ENCODE data around the gene TOMM40L.
A peak's percentile ranks its signal among the peaks of the same experiment; 100 is the strongest.

TOMM40L gene

DNA sequence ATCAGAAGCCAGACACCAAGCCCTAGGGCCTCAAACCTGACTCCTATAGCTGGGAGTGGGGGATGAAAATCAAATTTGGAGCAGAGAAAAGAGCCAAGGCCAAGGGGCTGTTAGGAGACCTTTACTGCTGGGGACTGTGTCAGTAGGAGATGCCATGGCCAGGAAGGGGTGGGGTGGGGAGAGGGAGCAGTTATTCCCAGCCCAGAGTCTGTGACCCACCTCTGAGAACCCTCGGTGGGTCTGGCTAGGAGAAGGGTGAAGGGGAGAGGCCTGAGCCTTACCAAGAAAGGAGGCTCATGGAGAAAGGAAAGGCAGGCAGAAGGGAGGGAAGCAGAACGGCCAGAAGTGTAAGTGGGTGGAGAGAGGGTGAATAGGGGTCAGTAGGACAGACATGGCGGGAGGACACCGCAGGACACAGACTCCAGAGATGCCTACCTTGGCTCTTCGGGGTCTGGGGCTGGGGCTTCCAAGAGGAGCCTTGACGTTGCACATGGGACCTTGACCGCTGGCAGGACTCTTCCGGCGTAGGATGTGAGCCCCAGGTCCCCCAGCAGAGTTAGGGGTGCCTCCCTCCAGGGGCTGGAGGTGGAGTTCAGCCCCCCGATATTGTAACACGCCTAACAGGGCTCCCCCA is 28.2 kb upstream of the TOMM40L start:
- H3K4me1 ChIP-seq (ENCODE audit: insufficient read depth, insufficient read length): peaks cover 40% of the 10 kb centered on the region

DNA sequence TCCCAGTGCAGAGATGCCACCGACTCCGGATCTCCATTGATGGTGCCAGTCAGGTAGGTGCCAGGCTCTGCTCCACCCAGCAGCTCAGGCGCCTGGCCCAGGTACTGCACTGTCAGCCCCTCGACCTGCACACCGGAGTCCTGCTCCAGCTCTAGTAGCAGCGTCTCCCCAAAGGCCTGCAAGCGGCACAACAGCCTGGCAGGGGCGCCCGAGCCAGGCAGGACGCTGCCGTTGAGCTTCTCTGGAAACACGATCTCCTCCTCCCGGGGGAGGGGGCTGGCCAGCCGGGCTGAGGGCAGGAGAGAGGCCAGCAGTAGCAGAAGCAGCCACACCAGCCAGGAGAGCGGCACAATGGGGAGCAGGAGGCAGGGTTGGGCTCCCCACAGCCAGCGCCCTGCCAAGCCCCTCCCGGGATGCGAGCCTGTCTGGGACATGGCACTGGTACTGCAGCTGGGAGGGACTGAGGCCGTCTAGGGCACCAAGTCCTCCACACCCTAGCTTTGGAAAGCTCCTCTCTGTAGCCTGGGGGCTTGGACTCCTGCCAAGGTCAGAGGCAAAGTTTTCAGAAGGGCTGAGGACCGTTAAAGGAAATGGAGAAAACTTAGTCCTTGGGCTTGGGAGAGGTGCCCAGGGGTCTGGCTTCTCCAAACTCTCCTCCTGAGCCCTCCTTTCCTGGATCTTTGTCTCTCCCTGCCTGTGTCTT is 27.5 kb upstream of the TOMM40L start:
- peak overlapping the region; percentile 52 for H3K4me3 ChIP-seq (ENCODE audit: insufficient read length, low read depth)
- H3K27me3 ChIP-seq (ENCODE audit: insufficient read depth, insufficient read length): no peaks in the 10 kb centered on the region
- peak overlapping the region; percentile 86 for H3K9ac ChIP-seq (ENCODE audit: insufficient read length, low read depth)
- TF ChIP-seq YY1 (IDR thresholded peaks at IDR 0.05; ENCODE audit: insufficient read depth, insufficient read length): no peak
- no peak for TF ChIP-seq SUZ12 (IDR thresholded peaks at IDR 0.05; ENCODE audit: extremely low read depth, insufficient read depth, insufficient read length)
- TF ChIP-seq ZNF274 (IDR thresholded peaks at IDR 0.05; ENCODE audit: low read depth, low read length): no peak
- H3K36me3 ChIP-seq (ENCODE audit: insufficient read depth, insufficient read length, low read length): peaks cover 34% of the 10 kb centered on the region
- H3K9me3 ChIP-seq (ENCODE audit: insufficient read depth, low read length): no peaks in the 10 kb centered on the region
- peak; percentile 55 for DNase-seq (ENCODE audit: low read depth, low spot score)
- H3K4me1 ChIP-seq (ENCODE audit: insufficient read depth, insufficient read length): peaks cover 41% of the 10 kb centered on the region

More for the DNA sequence above, 28.2 kb upstream of the TOMM40L start:
- peaks cover 37% of the 10 kb centered on the region for H3K36me3 ChIP-seq (ENCODE audit: insufficient read depth, insufficient read length, low read length)
- no peak for DNase-seq (ENCODE audit: low read depth, low spot score)
- TF ChIP-seq ZNF274 (IDR thresholded peaks at IDR 0.05; ENCODE audit: low read depth, low read length) (no peak), SUZ12 (IDR thresholded peaks at IDR 0.05; ENCODE audit: extremely low read depth, insufficient read depth, insufficient read length) (no peak), YY1 (IDR thresholded peaks at IDR 0.05; ENCODE audit: insufficient read depth, insufficient read length) (no peak)
- no peaks in the 10 kb centered on the region for H3K27me3 ChIP-seq (ENCODE audit: insufficient read depth, insufficient read length)
- no peaks in the 10 kb centered on the region for H3K9me3 ChIP-seq (ENCODE audit: insufficient read depth, low read length)
- H3K9ac ChIP-seq (ENCODE audit: insufficient read length, low read depth): peak overlapping the region; percentile 86
- H3K4me3 ChIP-seq (ENCODE audit: insufficient read length, low read depth): peak overlapping the region; percentile 52

DNA sequence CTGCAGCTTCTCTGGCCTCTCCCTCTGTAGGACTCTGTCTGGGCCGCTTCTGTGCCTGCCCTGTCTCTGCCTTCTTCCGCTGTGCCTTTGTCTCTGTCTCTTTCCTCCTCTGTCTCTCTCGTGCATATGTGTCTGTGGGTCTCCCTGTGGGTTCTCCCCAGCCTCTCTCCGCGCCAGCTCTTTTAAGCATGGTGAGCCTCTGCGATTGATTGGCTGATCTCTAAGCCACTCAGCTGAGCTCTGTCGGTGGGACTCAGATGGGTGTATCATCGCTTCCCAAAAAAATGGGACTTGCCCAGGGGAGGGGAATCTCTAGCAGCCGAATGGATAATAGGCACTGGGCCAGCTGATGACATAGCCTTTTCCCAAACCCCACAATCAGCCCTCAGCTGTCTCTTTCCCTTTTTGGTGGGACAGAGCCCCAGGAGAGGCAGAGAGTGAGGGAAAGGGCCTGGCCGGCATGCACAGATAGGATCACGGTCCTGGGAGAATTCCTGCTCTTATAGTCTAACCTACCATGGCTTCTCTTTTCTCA is 26.9 kb upstream of the TOMM40L start, which contains the start of gene ADAMTS4:
Gene ADAMTS4, minus strand, starts transcription at position 158 of the 535 bp plus-strand sequence. CDS start 427 bp downstream, outside the sequence.
- peak within 1 kb of the TSS; percentile 86 for H3K9ac ChIP-seq (ENCODE audit: insufficient read length, low read depth)
- no peaks in the 10 kb centered on the region for H3K27me3 ChIP-seq (ENCODE audit: insufficient read depth, insufficient read length)
- peak within 1 kb of the TSS; percentile 52 for H3K4me3 ChIP-seq (ENCODE audit: insufficient read length, low read depth)
- H3K4me1 ChIP-seq (ENCODE audit: insufficient read depth, insufficient read length): peaks cover 42% of the 10 kb centered on the region
- TF ChIP-seq ZNF274 (IDR thresholded peaks at IDR 0.05; ENCODE audit: low read depth, low read length): no peak
- no peak for TF ChIP-seq SUZ12 (IDR thresholded peaks at IDR 0.05; ENCODE audit: extremely low read depth, insufficient read depth, insufficient read length)
- TF ChIP-seq YY1 (IDR thresholded peaks at IDR 0.05; ENCODE audit: insufficient read depth, insufficient read length): no peak
- peaks cover 34% of the 10 kb centered on the region for H3K36me3 ChIP-seq (ENCODE audit: insufficient read depth, insufficient read length, low read length)
- no peak for DNase-seq (ENCODE audit: low read depth, low spot score)
- H3K9me3 ChIP-seq (ENCODE audit: insufficient read depth, low read length): no peaks in the 10 kb centered on the region

DNA sequence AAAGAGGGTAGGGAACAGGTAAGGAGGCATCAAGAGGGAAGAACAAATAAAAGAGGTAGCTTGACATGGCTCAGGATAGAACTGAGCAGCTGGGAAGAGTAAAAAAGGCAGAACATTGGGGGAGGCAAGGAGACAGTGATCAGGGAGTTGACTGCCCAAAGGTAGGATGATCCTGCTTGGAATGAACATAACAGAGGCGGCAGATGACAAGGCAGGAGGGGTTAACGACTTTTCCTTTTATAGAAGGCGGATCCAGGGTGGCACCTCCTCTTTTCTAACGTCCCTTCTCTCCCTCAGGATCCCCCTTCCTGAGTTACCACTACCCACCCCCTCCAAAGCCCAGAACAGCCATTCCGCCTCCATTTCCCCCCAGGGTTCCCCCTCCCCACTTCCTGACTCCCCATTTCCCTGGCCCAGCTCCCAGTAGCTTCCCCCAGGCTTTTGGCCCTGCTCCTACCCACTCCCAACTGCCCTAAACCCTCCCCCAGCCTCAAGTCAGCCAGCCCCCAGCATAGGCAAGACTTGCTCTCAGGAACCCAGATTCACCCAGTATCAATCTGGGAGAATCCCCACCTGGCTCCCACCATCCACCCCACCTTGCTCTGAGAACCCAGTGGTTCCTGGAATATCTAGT is 26.2 kb upstream of the TOMM40L start:
- Histone ChIP-seq H3K9ac (ENCODE audit: insufficient read length, low read depth) (peak overlapping the region; percentile 86), H3K36me3 (ENCODE audit: insufficient read depth, insufficient read length, low read length) (peaks cover 35% of the 10 kb centered on the region), H3K4me3 (ENCODE audit: insufficient read length, low read depth) (peak overlapping the region; percentile 12), H3K4me1 (ENCODE audit: insufficient read depth, insufficient read length) (peaks cover 42% of the 10 kb centered on the region), H3K9me3 (ENCODE audit: insufficient read depth, low read length) (no peaks in the 10 kb centered on the region), H3K27me3 (ENCODE audit: insufficient read depth, insufficient read length) (no peaks in the 10 kb centered on the region)
- TF ChIP-seq ZNF274 (IDR thresholded peaks at IDR 0.05; ENCODE audit: low read depth, low read length) (no peak), YY1 (IDR thresholded peaks at IDR 0.05; ENCODE audit: insufficient read depth, insufficient read length) (no peak), SUZ12 (IDR thresholded peaks at IDR 0.05; ENCODE audit: extremely low read depth, insufficient read depth, insufficient read length) (no peak)
- no peak for DNase-seq (ENCODE audit: low read depth, low spot score)

DNA sequence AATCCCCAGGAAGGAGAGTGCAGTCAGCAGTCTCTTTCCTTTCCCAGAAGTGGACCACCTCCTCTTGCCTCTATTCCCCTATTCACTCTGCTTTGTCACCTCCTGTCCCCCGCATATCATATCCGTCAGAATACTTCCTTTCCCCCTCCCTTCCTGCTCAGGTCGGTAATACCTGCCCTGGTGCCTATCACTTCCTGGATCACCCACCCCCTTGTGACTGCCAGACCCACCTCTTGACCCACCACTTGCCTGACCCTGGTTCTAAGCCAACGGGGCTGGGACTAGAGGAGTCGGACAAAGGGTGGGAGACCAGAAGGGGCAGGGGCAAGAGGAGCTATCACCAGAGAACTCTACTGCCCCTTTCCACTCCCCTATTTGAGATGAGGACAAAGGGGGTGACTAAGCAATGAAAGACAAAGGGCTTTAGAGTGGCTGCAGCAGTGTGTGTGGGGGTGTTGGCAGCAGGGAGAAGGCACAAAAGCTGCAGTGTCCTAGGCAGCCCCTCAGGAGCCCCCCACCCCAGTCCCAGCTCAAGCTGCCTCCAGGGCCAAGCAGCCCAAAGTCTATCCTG is 25.4 kb upstream of the TOMM40L start:
- H3K9ac ChIP-seq (ENCODE audit: insufficient read length, low read depth): peak overlapping the region; percentile 96
- H3K4me1 ChIP-seq (ENCODE audit: insufficient read depth, insufficient read length): peaks cover 42% of the 10 kb centered on the region
- TF ChIP-seq YY1 (IDR thresholded peaks at IDR 0.05; ENCODE audit: insufficient read depth, insufficient read length) (no peak), SUZ12 (IDR thresholded peaks at IDR 0.05; ENCODE audit: extremely low read depth, insufficient read depth, insufficient read length) (no peak), ZNF274 (IDR thresholded peaks at IDR 0.05; ENCODE audit: low read depth, low read length) (no peak)

DNA sequence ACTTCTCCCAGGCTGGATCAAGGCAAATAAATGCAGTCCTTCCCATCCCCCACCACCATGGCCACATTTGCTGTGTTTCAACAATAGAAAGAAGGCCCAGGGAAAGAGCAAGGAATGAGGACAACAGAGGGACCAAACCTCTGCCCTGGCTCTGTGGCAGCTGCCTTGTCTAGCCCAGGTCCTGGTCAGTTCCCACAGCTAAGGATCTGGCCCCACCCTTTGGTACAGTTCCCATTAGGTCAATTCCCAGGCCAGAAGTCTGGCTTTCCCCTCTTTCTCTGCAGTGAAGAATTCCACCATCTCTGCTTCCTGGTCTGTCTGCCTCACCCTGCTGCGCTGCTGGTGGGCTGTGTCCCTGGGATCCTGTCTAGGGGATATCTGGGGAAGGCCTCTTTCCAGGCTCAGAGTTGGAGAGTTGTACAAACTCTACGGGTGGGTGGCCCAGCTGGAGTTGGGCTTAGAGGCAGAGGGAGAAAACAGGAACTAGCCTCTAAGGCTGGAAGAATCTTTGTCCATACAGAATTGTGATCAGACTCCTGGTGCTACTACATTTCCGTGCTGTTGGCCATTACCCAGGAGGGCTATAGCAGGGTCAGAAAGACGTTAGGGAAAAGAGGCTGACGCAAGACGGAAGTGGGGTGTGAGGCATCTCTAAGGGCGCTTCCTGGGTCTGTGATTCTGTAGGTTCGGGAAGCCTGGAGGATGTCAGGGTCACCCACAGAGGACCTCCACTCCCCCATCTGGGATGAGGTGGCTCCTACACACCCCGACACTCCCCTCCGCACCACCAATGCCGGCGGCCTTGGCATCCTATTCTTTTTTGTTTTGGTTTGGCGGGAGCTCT is 24.6 kb upstream of the TOMM40L start:
- Histone ChIP-seq H3K9ac (ENCODE audit: insufficient read length, low read depth) (peak overlapping the region; percentile 96), H3K27me3 (ENCODE audit: insufficient read depth, insufficient read length) (no peaks in the 10 kb centered on the region), H3K4me1 (ENCODE audit: insufficient read depth, insufficient read length) (peaks cover 42% of the 10 kb centered on the region), H3K9me3 (ENCODE audit: insufficient read depth, low read length) (no peaks in the 10 kb centered on the region), H3K36me3 (ENCODE audit: insufficient read depth, insufficient read length, low read length) (peaks cover 35% of the 10 kb centered on the region), H3K4me3 (ENCODE audit: insufficient read length, low read depth) (peak overlapping the region; percentile 83)
- DNase-seq (ENCODE audit: low read depth, low spot score): no peak
- TF ChIP-seq ZNF274 (IDR thresholded peaks at IDR 0.05; ENCODE audit: low read depth, low read length): no peak
- TF ChIP-seq YY1 (IDR thresholded peaks at IDR 0.05; ENCODE audit: insufficient read depth, insufficient read length): no peak
- no peak for TF ChIP-seq SUZ12 (IDR thresholded peaks at IDR 0.05; ENCODE audit: extremely low read depth, insufficient read depth, insufficient read length)

More for the DNA sequence above, 25.4 kb upstream of the TOMM40L start:
- Histone ChIP-seq H3K36me3 (ENCODE audit: insufficient read depth, insufficient read length, low read length) (peaks cover 35% of the 10 kb centered on the region), H3K27me3 (ENCODE audit: insufficient read depth, insufficient read length) (no peaks in the 10 kb centered on the region), H3K9me3 (ENCODE audit: insufficient read depth, low read length) (no peaks in the 10 kb centered on the region), H3K4me3 (ENCODE audit: insufficient read length, low read depth) (no peak overlapping the region)
- DNase-seq (ENCODE audit: low read depth, low spot score): peak; percentile 59
